Fibroblast of upper back skin (primary cell): ENCODE measurements around the gene ANKRD44.

Experiments used
- DNase-seq: peaks from one replicate; pipeline ENCODE4 v3.0.0-alpha.2; 2013

ANKRD44 gene

DNA sequence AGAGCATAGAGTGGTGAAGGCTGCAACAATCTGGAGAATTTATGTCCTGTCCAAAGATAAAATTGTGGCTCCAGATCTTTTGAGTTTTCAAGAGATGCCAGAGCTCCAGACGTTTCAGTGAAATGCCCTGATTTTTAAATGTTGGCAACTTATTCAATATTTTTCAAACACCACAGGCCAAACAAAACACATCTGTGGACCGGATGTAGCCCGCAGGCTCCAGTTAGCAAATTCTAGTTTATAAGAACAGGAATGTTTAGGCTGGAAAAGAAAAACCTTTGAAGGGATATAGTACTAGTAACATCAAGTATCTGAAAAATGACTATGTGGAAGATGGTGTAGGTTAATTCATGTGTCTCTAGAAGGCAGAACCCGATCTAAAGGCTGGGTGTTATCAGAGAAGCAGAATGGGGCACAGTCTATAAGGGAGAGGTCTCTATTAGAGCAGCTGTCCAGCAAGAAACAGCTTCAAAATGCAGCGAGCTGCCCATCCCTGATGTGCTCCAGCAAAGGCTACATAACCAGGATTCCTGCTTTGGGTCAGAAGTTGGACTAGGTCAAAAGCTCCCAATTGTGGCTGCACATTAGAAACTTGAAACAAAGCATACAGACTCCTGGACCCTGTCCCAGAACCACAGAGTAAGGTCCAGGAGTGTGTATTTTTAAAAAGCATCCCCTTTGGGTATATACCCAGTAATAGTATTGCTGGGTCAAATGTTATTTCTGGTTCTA is 105.9 kb downstream of the ANKRD44 start:
- no peak for DNase-seq

GRCh38 chr2:197201874-197202273 is 108.7 kb downstream of the ANKRD44 start:
- DNase-seq = no peak

DNA sequence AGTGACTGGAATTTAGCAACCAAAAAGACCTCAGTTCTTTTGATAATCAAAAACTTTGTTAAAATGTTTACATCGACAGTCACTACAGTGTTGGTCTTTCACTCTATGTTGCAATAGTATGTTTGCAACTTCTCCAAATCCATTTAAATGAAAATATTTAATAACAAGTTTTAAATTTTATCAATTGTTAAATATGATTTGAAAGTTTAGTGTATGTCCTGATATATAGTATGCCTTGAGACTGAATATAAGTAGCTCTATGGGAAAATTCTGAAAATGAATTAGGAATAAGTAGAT is 109.9 kb downstream of the ANKRD44 start:
- no peak for DNase-seq

GRCh38 chr2:197200051-197200761 is 110.4 kb downstream of the ANKRD44 start:
- DNase-seq = no peak

DNA sequence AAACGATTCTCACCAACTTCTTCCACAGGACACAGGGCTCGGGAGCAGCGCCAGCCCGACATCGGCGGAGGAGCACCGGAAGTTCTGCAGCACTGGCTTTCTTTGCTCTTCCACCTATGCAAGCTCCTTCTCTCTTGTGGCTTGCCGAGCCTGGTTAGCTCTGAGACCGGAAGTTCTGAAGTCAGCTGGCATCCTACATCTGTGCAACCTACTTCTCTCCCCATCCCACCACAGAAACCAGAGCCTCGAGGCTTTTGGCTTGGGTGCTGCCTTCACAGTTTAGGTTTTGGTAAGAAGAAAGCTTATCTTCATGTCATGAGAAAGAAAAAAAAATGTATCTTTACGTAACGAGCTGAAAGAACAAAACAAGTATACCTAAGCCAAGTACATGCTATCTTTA is 111.7 kb downstream of the ANKRD44 start:
- DNase-seq = no peak

GRCh38 chr2:197197895-197198311 is 112.7 kb downstream of the ANKRD44 start:
- DNase-seq = no peak

DNA sequence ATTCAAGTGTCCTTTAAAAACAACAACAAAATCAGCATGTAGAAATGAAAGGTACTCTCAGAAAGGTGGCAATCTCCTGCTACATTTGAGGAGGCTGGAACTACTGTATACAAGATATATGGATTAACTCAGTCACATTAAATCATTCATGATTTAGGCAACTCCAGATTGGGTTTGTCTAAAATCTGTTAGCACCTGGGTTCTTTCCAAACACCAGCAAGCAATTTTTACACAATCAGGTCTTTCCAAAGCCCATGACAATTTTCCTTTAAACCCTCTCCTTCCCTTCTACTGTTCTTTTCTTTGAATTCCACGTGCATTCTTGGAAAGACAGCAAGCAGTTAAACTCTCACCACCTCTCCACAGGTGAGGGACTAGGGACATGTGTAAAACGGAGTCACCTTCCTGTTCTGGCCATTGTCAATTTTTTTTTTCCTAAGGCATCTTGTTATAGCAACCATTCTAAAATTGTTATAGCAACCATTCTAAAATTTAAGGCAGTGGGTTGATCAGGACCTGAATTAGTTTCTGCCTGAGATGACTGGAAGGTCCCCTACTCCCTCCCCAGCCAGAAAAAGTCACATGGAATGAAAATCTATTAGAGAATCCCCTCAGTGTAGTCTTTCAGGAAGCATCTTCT is 113.9 kb downstream of the ANKRD44 start:
- no peak for DNase-seq

GRCh38 chr2:197195518-197195917 is 115.1 kb downstream of the ANKRD44 start:
- no peak for DNase-seq

- no peak for DNase-seq
Measured at GRCh38 chr2:197191940-197192322, 118.6 kb downstream of the ANKRD44 start.

DNA sequence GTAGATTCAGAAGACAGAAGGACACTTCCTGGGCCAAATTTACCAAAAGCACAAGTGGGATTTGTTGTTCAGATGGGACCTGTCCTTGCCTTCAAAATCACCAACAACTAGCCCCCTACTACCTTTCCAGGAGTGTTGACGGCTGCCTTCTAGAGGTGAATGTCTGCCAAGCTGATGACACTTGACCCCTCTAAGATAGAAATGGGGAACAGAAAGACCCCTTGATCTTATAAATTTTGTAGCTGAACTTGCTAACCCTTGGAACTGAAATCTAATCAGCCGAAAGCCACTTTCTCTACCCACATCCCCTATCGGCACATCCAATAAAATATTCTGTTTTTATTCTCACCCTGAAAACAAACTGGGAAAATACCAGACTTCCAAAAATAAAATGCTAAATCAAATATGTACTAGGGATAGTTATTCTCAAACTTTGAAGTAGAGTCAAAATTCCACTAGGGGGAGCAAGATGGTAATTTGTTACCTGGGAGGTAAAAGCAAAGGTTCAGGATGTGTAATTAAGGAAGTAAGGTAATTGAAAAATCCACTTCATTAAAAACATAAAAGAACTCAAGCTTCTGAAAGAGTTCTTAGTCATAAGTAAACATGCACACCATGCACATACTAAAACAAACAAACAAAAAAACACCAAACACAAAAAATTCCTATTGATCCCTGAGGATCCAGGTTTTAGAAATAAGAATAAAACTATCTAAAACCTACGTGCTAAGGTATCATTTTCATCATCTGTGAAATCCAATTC is 119.2 kb downstream of the ANKRD44 start:
- no peak for DNase-seq

- DNase-seq = no peak
Measured at GRCh38 chr2:197190100-197190432, 120.5 kb downstream of the ANKRD44 start.

- DNase-seq = no peak
Measured at GRCh38 chr2:197189426-197190099, 121.0 kb downstream of the ANKRD44 start.

GRCh38 chr2:197185676-197186075 is 124.9 kb downstream of the ANKRD44 start:
- DNase-seq = no peak

DNA sequence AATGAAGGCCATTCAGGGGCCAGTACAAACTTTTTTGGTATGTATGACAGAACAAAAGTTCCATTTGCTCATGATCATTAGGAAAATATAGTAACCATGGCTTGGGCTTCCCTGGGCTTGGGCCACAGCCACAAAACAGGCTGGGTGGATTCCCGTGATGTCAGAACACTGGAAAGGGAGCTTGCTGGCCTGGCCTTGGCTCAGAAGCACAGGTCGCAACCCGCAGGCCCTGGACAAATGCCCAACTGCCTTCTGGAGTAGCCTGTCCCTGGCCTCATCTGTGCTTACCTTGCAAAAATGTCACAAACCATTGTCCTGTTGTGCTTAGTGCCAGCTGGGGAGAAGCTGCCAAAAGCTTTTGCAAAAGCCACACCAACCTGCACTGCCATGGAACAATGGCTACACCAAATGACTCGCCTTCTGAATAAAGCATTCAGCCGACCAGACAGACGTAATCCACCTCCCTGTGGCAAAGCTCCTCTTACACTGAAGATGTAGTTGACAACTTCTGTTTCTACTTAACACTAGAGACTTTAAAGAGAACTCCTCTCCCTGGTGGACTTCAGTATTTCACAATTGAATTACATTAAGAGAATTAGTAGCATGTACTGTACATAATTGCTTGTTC is 125.5 kb downstream of the ANKRD44 start:
- DNase-seq = peak; percentile 46

DNA sequence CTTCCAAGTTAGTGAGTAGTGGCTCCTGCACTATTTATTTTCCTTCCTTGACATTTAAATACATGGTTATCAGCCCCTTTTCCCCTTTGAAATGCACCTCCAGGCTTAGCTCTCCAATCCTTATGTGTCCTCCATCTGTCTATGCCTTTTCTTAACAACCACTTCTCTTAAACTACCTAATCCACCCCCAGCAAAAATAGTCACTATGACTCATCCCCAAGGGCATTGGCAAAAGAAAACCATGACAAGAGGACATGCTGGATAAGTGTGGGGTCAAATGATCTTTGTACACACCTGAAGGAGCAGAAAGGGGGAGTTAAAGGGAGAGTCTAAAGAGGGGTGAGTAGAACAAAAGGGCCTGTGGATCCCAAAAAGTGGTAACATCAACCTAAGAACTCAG is 127.2 kb downstream of the ANKRD44 start:
- no peak for DNase-seq

DNA sequence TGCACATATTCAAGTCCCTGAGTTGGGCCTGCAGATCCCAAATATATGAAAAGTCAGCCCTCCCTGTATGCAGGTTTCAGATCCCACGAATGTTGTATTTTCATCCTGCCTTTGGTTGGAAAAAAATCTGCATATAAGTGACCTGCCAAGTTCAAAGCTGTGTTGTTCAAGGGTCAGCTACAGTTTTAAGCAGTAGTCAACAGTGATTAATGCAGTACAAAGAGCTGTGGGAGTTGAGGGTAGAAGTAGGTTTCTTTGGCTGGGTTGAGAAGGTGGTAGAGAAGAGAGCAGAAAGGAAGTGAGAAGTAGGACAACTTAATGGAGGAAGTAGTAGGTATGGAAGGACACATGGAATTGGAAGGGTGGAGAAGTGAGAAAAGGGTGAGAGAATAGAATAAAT is 127.9 kb downstream of the ANKRD44 start:
- DNase-seq = no peak

DNA sequence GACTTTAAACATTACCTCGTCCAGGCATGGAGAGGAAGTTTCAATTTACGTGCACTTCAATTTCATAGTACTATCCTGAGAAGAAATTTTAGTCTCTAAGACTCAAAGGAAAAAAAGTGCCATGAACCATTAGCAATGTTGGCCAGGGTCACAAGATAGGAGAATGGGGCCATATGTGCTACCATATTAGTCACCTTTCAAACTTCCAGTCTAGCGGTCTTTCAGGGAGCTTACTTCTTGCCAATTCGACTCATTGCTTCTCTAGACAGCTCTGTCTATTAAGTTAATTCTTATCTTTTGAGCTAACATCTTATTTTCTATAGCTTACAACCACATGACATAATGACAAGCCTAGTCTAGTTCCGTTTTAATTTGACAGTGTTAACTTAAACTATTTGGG is 129.1 kb downstream of the ANKRD44 start:
- peak; percentile 49 for DNase-seq

- peak; percentile 74 for DNase-seq
Measured at GRCh38 chr2:197179744-197180498, 130.7 kb downstream of the ANKRD44 start.

GRCh38 chr2:197176522-197176921 is 134.1 kb downstream of the ANKRD44 start:
- DNase-seq = no peak

DNA sequence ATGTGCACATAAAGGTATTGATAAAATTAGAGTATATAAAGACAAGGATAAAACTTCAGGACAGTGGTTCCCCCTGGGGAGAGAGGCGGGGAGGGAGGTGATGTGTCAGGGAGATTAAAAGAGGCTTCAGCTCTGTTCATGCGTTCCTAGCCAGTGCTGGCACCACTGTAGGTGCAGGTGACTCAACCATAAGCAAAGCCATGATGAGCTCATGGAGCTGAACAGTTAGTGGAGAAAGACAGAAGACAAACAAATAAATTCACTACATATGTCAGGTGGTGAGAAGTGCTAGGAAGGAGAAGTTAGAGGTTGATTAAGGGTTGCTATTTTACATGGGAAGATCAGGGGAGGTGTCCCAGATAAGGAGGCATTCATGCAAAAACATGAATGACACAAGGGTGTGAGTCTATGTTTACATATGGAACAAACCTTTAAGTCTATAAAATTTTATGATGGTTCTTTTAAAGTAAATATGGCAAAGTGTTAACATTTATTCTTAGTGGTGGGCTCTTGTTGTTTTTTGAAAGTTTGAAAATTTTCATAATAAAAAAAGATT is 136.0 kb downstream of the ANKRD44 start:
- DNase-seq = peak; percentile 44

DNA sequence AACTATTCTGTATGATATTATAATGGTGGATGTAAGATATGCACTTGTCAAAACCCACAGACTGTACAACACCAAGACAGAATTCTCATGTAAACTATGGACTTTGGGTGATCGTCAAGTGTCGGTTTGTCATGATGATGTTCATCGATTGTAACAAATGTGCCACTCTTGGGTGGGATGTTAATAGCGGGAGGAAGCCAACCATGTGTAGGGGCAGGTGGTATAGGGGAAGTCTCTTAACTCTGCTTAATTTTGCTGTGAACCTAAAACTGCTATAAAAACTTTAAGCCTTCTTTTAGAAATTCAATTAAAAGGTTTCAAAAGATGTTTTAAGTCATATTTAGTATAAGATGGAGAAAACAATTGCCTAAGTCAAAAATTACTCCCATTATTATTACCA is 139.0 kb downstream of the ANKRD44 start:
- no peak for DNase-seq

DNA sequence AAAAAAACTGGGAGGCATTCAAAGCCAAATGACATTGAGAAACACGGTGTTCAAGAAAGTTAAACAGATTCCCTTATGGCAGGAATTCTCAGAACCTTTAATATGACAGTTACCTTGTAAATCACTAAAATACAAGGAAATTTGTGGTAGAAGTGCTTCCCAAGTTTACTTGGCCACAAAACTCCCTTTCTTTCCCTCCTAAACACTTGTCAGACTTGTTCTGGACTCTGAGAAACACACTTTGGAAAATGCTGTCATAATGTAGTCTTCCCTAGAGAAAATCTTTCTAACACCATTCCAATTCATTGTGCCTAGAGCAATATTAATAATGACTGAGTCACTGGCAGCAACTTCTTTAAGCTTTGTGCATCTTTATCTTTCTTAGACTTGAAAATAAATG is 140.4 kb downstream of the ANKRD44 start:
- DNase-seq = no peak
